ENCODE measurements around the gene LAYN. TPM values are rescaled to one million over a fixed set of nuclear protein-coding genes. Genes with fewer than 3 reads are reported as not detected.
A peak's percentile ranks its signal among the peaks of the same experiment; 100 is the strongest.

The LAYN gene
- total and polyA plus RNA-seq, 2 of the 4 experiments (the other 2 are of a cell fraction): 92.5 to 118 TPM

- H3K56ac ChIP-seq (ENCODE audit: extremely low read depth, insufficient read depth, low read length): peak overlapping the region; percentile 16
- H3K23ac ChIP-seq (ENCODE audit: low read depth, low read length): peak overlapping the region; percentile 19; the same call in 1 of the 2 replicates
- no peak overlapping the region for H2AFZ ChIP-seq (replicated peaks; ENCODE audit: low read length, poor library complexity)
- peak overlapping the region; percentile 75 for H3K27ac ChIP-seq (ENCODE audit: insufficient read depth, low read length)
- H3K4ac ChIP-seq (ENCODE audit: low read depth, low read length): peak overlapping the region; percentile 79
- peaks cover 15% of the 10 kb centered on the region for H3K9me1 ChIP-seq (ENCODE audit: insufficient read depth, low read length)
- ChIA-PET POLR2A (ENCODE audit: unreplicated experiment) (no interaction called here), CTCF (interaction anchor here (1.0 to 1.4 kb wide), 2 partner anchors 107 to 280 kb away, joined by 3 read pairs; no protein-coding TSS in a partner anchor)
- in situ Hi-C loops (cut with MboI; ENCODE audit: low sequenced_read_pairs): no loop called here
- H4K20me1 ChIP-seq (ENCODE audit: insufficient read depth, low read length): peaks cover 3% of the 10 kb centered on the region; the same call in 1 of the 2 replicates
- DNase-seq (no peak), ATAC-seq (ENCODE audit: low read depth) (no peak)
- H3K27me3 ChIP-seq (ENCODE audit: control insufficient read depth, insufficient read depth, low read length): no peaks in the 10 kb centered on the region
- peak overlapping the region; percentile 93; the same call in 1 of the 2 replicates for H2AK5ac ChIP-seq (ENCODE audit: low read depth, low read length)
- peak overlapping the region; percentile 79 for H4K91ac ChIP-seq (ENCODE audit: insufficient read depth, low read depth, low read length)
- WGBS, 2 experiments (ENCODE audit: extremely low coverage in 2 of 2, insufficient read length in 1 of 2): 80% methylated on average over 1 of the region's 3 CpGs; no CpG with 5 or more reads in 1 of the 2 experiments
- H3K4me2 ChIP-seq (ENCODE audit: low read depth, low read length): peak overlapping the region; percentile 16; the same call in 1 of the 2 replicates
- peak overlapping the region; percentile 15; the same call in 1 of the 2 replicates for H3K9ac ChIP-seq (ENCODE audit: low read depth, low read length)
- intact Hi-C loops (cut with micrococcal nuclease): no loop called here
- H3K14ac ChIP-seq (replicated peaks; ENCODE audit: low read depth, low read length): peak overlapping the region; percentile 65
- H2AK9ac ChIP-seq (replicated peaks; ENCODE audit: low read depth, low read length, poor library complexity): no peak overlapping the region
- H4K8ac ChIP-seq (ENCODE audit: low read depth in 2 of 2, low read length in 2 of 2): peak overlapping the region; percentile 38 to 43
- H2BK20ac ChIP-seq (ENCODE audit: low read depth, low read length): peak overlapping the region; percentile 95
- H2BK15ac ChIP-seq (ENCODE audit: low read depth, low read length): peak overlapping the region; percentile 95
- H2BK5ac ChIP-seq (ENCODE audit: low read depth, low read length, poor library complexity, severe bottlenecking): peak overlapping the region; percentile 98
- H3K79me1 ChIP-seq (ENCODE audit: low read depth in 1 of 2, low read length in 2 of 2): peaks cover 6 to 26% of the 10 kb centered on the region in 2 experiments
- no peak overlapping the region for H3K4me3 ChIP-seq (ENCODE audit: insufficient read depth, low read depth, low read length)
- peak overlapping the region; percentile 91; the same call in 1 of the 2 replicates for H3K18ac ChIP-seq (ENCODE audit: low read depth, low read length)
- H3K4me1 ChIP-seq (ENCODE audit: control insufficient read depth, insufficient read depth, low read length): peaks cover 39% of the 10 kb centered on the region
- peaks cover 29% of the 10 kb centered on the region for H3K36me3 ChIP-seq (ENCODE audit: control insufficient read depth, insufficient read depth, low read length)
- peak; percentile 15; the same call in 1 of the 2 replicates for TF ChIP-seq MAFK (IDR thresholded peaks at IDR 0.05; ENCODE audit: low read depth, low read length)
- TF ChIP-seq, protein P1, sequence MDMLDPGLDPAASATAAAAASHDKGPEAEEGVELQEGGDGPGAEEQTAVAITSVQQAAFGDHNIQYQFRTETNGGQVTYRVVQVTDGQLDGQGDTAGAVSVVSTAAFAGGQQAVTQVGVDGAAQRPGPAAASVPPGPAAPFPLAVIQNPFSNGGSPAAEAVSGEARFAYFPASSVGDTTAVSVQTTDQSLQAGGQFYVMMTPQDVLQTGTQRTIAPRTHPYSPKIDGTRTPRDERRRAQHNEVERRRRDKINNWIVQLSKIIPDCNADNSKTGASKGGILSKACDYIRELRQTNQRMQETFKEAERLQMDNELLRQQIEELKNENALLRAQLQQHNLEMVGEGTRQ (IDR thresholded peaks at IDR 0.05; ENCODE audit: low read depth, low read length): no peak
- peak overlapping the region; percentile 65; the same call in 1 of the 2 replicates for H4K5ac ChIP-seq (ENCODE audit: low read depth, low read length)
- no peaks in the 10 kb centered on the region for H3K9me3 ChIP-seq (ENCODE audit: control insufficient read depth, insufficient read depth, low read length)
- BruUV-seq (replicated peaks): no TSS peak
- dilution Hi-C loops (cut with HindIII; ENCODE audit: low sequenced_read_pairs, unreplicated experiment): no loop called here
- peak overlapping the region; percentile 94 for H2BK120ac ChIP-seq (ENCODE audit: low read depth, low read length)
These were observed 20.8 kb downstream of the LAYN start for GRCh38 chr11:111561306-111561705.

All from IMR-90 (cell line).